Immature natural killer cell (primary cell): ENCODE results near the gene ARRB1. TPM values are rescaled to one million over a fixed set of nuclear protein-coding genes. Genes with fewer than 3 reads are reported as not detected.
"Not testable (repeated sequence)": the region's sequence is repeated elsewhere in the genome, so short reads cannot be mapped to it uniquely, and the experiment has no call there.

ENCODE experiments used
- DNase-seq, 3 donors: peaks; one replicate each; pipeline ENCODE4 v3.0.0; 2022; ENCODE audit warnings: mixed read lengths in 1 of 3
- H3K27ac Mint-ChIP-seq, 6 donors: one replicate each; pipeline ENCODE4 v1.8.0; 2020; ENCODE audit warnings: mixed read lengths in 6 of 6, mild to moderate bottlenecking in 5 of 6, inconsistent platforms in 4 of 6, moderate library complexity in 3 of 6
- H3K27me3 Mint-ChIP-seq, 3 donors: one replicate each; pipeline ENCODE4 v1.8.0; 2020 to 2021; ENCODE audit warnings: low read depth in 3 of 3, mild to moderate bottlenecking in 3 of 3, mixed read lengths in 3 of 3, moderate library complexity in 3 of 3, inconsistent platforms in 1 of 3
- H3K36me3 Mint-ChIP-seq, 3 donors: one replicate each; pipeline ENCODE4 v1.8.0; 2020; ENCODE audit warnings: mixed read lengths in 3 of 3, inconsistent platforms in 2 of 3, mild to moderate bottlenecking in 2 of 3
- H3K4me1 Mint-ChIP-seq, 2 donors: one replicate each; pipeline ENCODE4 v1.8.0; 2020; ENCODE audit warnings: inconsistent platforms in 2 of 2, mild to moderate bottlenecking in 2 of 2, mixed read lengths in 2 of 2, moderate library complexity in 1 of 2
- H3K4me3 Mint-ChIP-seq, 5 donors: one replicate each; pipeline ENCODE4 v1.8.0; 2020; ENCODE audit warnings: mild to moderate bottlenecking in 5 of 5, mixed read lengths in 5 of 5, inconsistent platforms in 3 of 5, moderate library complexity in 3 of 5
- H3K9me3 Mint-ChIP-seq, 6 donors: one replicate each; pipeline ENCODE4 v1.8.0; 2020; ENCODE audit warnings: mild to moderate bottlenecking in 6 of 6, mixed read lengths in 6 of 6, inconsistent platforms in 4 of 6, moderate library complexity in 3 of 6
- polyA plus RNA-seq, 3 donors: library from polyadenylated mRNA; unstranded; fragments of 300-500 nt; fragmentation: Illumina TruSeq; gene quantifications; one replicate each; pipeline ENCODE4 v1.2.3, GENCODE V29; 2021

ARRB1 gene
- polyA plus RNA-seq, 3 donors from 2014 or later: 28.7 to 51.1 (median 41.5) TPM

DNA sequence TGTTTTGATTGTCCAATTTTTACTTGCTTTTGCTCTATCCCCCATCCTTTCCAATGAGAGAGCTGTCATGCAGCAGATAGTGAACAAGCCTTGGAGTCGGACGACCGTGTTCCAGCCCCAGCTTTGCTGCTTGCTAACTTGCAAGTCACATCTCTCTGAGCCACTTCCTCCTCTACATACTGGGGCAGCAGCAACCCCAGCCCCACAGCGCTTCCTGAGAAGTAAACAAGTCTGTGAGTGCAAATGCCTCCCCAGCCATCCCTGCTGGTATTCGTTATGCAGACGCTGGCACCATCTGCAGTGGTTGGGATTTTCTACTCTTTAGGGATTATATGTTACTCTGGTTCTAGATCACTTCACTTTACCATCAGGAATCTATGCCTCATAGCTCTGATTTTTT is 75.9 kb downstream of the ARRB1 start:
- Mint-ChIP-seq H3K4me1 (peaks cover 55 to 58% of the 10 kb centered on the region in 2 donors), H3K36me3 (peaks cover 26 to 53% (median 33%) of the 10 kb centered on the region in 3 donors), H3K9me3 (no peaks in the 10 kb centered on the region), H3K4me3 (peak overlapping the region; percentile 88 to 91 (median 90)), H3K27me3 (peaks cover 0 to 1% (median 0%) of the 10 kb centered on the region in 3 donors), H3K27ac (peak overlapping the region; percentile 93 to 99 (median 98))
- DNase-seq: peak; percentile 69 to 77 (median 76)

DNA sequence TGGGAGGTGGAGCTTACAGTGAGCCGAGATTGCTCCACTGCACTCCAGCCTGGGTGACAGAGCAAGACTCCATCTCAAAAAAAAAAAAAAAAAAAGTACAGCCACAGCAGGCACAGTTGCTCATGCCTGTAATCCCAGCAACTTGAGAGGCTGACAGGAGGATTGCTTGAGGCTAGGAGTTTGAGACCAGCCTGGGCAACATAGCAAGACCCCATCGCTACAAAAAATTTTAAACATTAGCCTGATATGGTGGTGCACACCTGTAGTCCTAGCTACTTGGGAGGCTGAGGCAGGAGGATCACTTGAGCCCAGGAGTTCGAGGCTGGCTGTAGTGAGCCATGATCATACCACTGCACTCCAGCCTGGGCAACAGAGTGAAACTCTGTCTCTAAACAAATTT is 76.7 kb downstream of the ARRB1 start:
- H3K27me3 Mint-ChIP-seq, H3K4me3 Mint-ChIP-seq, DNase-seq, H3K9me3 Mint-ChIP-seq: not testable (repeated sequence)
- peaks cover 23 to 47% (median 28%) of the 10 kb centered on the region in 3 donors for H3K36me3 Mint-ChIP-seq
- H3K4me1 Mint-ChIP-seq: peaks cover 47 to 52% of the 10 kb centered on the region in 2 donors
- H3K27ac Mint-ChIP-seq: peak overlapping the region in 4 of 6 donors; percentile 40 to 90 (median 88)

DNA sequence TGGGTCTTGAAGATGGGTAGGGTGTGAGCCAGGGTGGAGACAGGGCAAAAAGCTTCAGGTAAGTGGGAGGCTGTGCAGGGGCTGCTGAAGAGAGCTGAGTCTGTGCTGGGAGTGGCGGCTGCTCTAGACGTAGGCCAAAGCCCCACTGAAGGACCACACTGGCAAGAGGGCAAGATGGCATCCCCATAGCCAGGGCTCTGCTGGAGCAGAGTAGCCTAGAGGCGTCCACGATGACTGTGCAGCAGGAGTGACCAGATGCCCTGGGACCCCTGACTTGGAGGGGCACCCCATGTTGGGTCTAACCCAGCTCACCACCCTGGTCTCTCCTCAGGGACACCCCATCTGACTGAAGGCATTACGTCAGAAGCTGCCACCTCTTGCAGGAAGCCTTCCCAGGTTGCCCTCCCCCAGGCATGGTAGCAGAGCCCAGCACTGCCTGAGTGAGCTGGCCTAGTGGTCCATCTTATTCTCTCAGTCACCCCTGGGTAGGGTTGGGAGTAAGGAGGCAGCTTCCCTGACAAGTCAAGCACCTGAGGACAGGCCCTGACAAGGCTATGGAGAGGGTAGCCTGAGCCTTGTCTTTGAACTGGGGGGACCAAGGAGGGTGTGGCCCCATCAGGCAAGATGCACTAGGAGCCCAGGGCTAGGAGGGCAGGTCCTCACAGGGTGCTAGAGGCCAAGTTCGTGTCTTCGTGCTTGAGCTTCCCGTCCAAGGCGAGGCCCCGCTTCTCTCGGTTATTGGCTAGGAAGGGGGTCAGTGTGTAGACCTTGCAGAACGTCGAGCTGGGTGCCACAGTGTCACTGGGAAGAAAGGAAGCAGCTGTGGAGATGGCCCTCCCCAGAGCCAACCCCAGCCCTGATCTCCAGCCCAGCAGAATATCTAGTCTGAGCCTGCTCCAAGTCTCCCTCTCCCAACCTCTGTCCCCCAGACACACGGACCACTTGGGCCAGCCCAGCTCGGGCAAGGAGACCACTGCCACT is 77.8 kb downstream of the ARRB1 start:
- Mint-ChIP-seq H3K27me3 (peaks cover 0 to 3% (median 0%) of the 10 kb centered on the region in 3 donors), H3K27ac (peak overlapping the region; percentile 72 to 92 (median 90)), H3K9me3 (no peaks in the 10 kb centered on the region), H3K36me3 (peaks cover 18 to 44% (median 24%) of the 10 kb centered on the region in 3 donors), H3K4me1 (peaks cover 41 to 48% of the 10 kb centered on the region in 2 donors), H3K4me3 (peak overlapping the region in 3 of 5 donors; percentile 27 to 38 (median 33))
- no peak for DNase-seq

GRCh38 chr11:75272821-75273301 is 78.6 kb downstream of the ARRB1 start:
- peak overlapping the region in 5 of 6 donors; percentile 48 to 89 (median 68) for H3K27ac Mint-ChIP-seq
- H3K9me3 Mint-ChIP-seq: no peaks in the 10 kb centered on the region
- H3K27me3 Mint-ChIP-seq: peaks cover 0 to 3% (median 0%) of the 10 kb centered on the region in 3 donors
- H3K36me3 Mint-ChIP-seq: peaks cover 19 to 44% (median 24%) of the 10 kb centered on the region in 3 donors
- peaks cover 40 to 44% of the 10 kb centered on the region in 2 donors for H3K4me1 Mint-ChIP-seq
- no peak for DNase-seq
- no peak overlapping the region for H3K4me3 Mint-ChIP-seq

- no peak for DNase-seq
These were observed 79.1 kb downstream of the ARRB1 start for GRCh38 chr11:75272391-75272790.

DNA sequence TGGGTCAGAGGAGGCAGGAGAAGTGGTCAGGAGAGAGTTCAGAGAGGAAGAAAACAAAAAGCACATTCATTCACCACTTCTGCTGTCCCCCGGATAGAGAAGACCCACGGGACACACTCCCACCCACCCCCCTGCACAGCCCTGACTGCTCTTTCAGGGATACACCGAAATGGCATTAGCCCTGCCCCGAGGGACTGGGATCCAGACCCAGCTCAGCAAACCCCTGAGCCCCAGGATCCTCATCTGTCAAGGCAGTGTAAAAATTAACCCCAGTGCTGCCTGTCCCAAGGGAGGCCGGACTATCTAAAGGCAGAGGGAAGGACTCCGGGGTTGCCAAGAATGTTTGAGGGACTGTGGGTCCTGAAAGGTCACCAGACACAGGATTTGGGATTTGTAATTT is 79.7 kb downstream of the ARRB1 start:
- Mint-ChIP-seq H3K36me3 (peaks cover 10 to 37% (median 16%) of the 10 kb centered on the region in 3 donors), H3K27ac (peak overlapping the region; percentile 65 to 85 (median 80)), H3K4me1 (peaks cover 30 to 35% of the 10 kb centered on the region in 2 donors), H3K4me3 (no peak overlapping the region), H3K27me3 (peaks cover 0 to 3% (median 0%) of the 10 kb centered on the region in 3 donors), H3K9me3 (no peaks in the 10 kb centered on the region)
- no peak for DNase-seq

More at GRCh38 chr11:75272391-75272790, 79.1 kb downstream of the ARRB1 start:
- H3K36me3 Mint-ChIP-seq: peaks cover 17 to 40% (median 20%) of the 10 kb centered on the region in 3 donors
- peaks cover 0 to 3% (median 0%) of the 10 kb centered on the region in 3 donors for H3K27me3 Mint-ChIP-seq
- no peak overlapping the region for H3K4me3 Mint-ChIP-seq
- no peaks in the 10 kb centered on the region for H3K9me3 Mint-ChIP-seq
- H3K4me1 Mint-ChIP-seq: peaks cover 37 to 40% of the 10 kb centered on the region in 2 donors
- peak overlapping the region; percentile 48 to 79 (median 64) for H3K27ac Mint-ChIP-seq

DNA sequence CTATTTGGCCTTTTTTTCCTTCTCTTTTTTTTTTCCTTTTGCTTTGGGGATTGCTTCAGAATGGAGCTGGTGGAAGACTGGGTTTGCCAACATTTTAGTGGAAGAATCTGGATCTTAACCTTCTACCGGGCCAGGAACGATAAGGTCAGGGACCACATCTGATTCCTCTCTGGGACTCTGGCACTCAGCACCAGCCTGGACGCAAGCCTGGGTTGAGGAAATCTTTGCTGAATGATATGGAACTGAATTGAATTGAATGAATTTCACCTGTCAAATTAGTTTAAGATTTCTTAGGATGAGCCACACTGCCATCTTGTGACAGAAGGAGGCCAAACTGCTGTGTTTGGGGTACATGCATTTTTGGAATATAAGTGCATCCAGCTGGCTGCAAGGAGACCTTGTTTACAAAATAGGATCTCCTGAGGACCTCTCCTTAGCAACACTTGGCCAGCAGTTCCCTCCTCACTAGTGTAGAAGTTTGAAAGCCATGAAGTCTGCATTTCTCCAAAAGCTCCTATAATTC is 80.5 kb downstream of the ARRB1 start:
- H3K9me3 Mint-ChIP-seq: no peaks in the 10 kb centered on the region
- peak overlapping the region; percentile 65 to 85 (median 78) for H3K27ac Mint-ChIP-seq
- no peak for DNase-seq
- H3K4me3 Mint-ChIP-seq: no peak overlapping the region
- H3K4me1 Mint-ChIP-seq: peaks cover 22 to 27% of the 10 kb centered on the region in 2 donors
- peaks cover 8 to 38% (median 14%) of the 10 kb centered on the region in 3 donors for H3K36me3 Mint-ChIP-seq
- H3K27me3 Mint-ChIP-seq: peaks cover 0 to 3% (median 0%) of the 10 kb centered on the region in 3 donors

GRCh38 chr11:75269896-75270295 is 81.6 kb downstream of the ARRB1 start:
- DNase-seq: no peak

DNA sequence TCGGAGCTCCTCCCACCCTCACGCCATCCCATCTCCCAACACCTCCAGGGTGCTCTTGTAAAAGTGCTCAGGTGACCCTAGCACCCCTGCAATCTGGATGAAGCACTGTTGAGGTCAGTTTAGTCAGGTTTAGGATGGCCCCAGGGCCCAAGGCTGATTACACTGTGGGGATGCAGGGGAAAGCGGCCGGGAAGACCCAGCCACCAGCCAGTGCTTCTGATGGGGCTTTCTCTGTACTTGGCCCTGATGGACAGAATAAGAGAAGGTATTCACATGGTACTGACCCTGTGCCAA is 82.1 kb downstream of the ARRB1 start:
- Mint-ChIP-seq H3K27me3 (peaks cover 0 to 3% (median 0%) of the 10 kb centered on the region in 3 donors), H3K27ac (no peak overlapping the region), H3K4me1 (peaks cover 19 to 24% of the 10 kb centered on the region in 2 donors), H3K9me3 (no peaks in the 10 kb centered on the region), H3K4me3 (no peak overlapping the region), H3K36me3 (peaks cover 4 to 34% (median 10%) of the 10 kb centered on the region in 3 donors)
- no peak for DNase-seq

More at GRCh38 chr11:75269896-75270295, 81.6 kb downstream of the ARRB1 start:
- Mint-ChIP-seq H3K9me3 (no peaks in the 10 kb centered on the region), H3K36me3 (peaks cover 4 to 34% (median 10%) of the 10 kb centered on the region in 3 donors), H3K27ac (no peak overlapping the region), H3K27me3 (peaks cover 0 to 3% (median 0%) of the 10 kb centered on the region in 3 donors), H3K4me1 (peaks cover 14 to 19% of the 10 kb centered on the region in 2 donors), H3K4me3 (no peak overlapping the region)

- Mint-ChIP-seq H3K4me3 (no peak overlapping the region), H3K27ac (no peak overlapping the region), H3K36me3 (peaks cover 4 to 34% (median 10%) of the 10 kb centered on the region in 3 donors), H3K27me3 (peaks cover 0 to 3% (median 0%) of the 10 kb centered on the region in 3 donors), H3K9me3 (no peaks in the 10 kb centered on the region), H3K4me1 (peaks cover 20 to 24% of the 10 kb centered on the region in 2 donors)
- no peak for DNase-seq
These were observed 82.7 kb downstream of the ARRB1 start for GRCh38 chr11:75268626-75269366.

- Mint-ChIP-seq H3K4me3 (no peak overlapping the region), H3K4me1 (peaks cover 31 to 33% of the 10 kb centered on the region in 2 donors), H3K36me3 (peaks cover 4 to 34% (median 10%) of the 10 kb centered on the region in 3 donors), H3K27ac (peak overlapping the region in 3 of 6 donors; percentile 51 to 79 (median 67)), H3K9me3 (no peaks in the 10 kb centered on the region), H3K27me3 (peaks cover 0 to 3% (median 0%) of the 10 kb centered on the region in 3 donors)
- no peak for DNase-seq
These were observed 84.1 kb downstream of the ARRB1 start for GRCh38 chr11:75267171-75267970.

- Mint-ChIP-seq H3K4me3 (no peak overlapping the region), H3K27ac (peak overlapping the region in 5 of 6 donors; percentile 12 to 80 (median 71)), H3K27me3 (peaks cover 2 to 5% (median 3%) of the 10 kb centered on the region in 3 donors), H3K9me3 (no peaks in the 10 kb centered on the region), H3K4me1 (peaks cover 42 to 43% of the 10 kb centered on the region in 2 donors), H3K36me3 (peaks cover 4 to 24% (median 8%) of the 10 kb centered on the region in 3 donors)
- no peak for DNase-seq
These were observed 85.5 kb downstream of the ARRB1 start for GRCh38 chr11:75265851-75266531.
